Kidney epithelial cell (primary cell): ENCODE data around the gene SCN1B. TPM values are rescaled to one million over a fixed set of nuclear protein-coding genes. Genes with fewer than 3 reads are reported as not detected.
"Not testable (repeated sequence)": the region's sequence is repeated elsewhere in the genome, so short reads cannot be mapped to it uniquely, and the experiment has no call there.

Source experiments
- DNase-seq: peaks from one replicate; pipeline ENCODE4 v3.0.0-alpha.2; 2010; ENCODE audit warnings: low read depth
- H3K27me3 ChIP-seq: 2 replicates; pipeline ENCODE4 v1.6.0; 2011; ENCODE audit warnings: low read length; ENCODE audit not compliant: control insufficient read depth, insufficient read depth
- H3K36me3 ChIP-seq: 2 replicates; pipeline ENCODE4 v1.5.1; 2011; ENCODE audit warnings: low read length; ENCODE audit not compliant: control insufficient read depth, insufficient read depth
- H3K4me3 ChIP-seq: 2 replicates; pipeline ENCODE4 v1.5.1; 2011; ENCODE audit warnings: low read depth, mild to moderate bottlenecking, control low read depth, low read length
- CTCF ChIP-seq: IDR thresholded peaks from 2 replicates; pipeline ENCODE4 v1.5.1; 2011; ENCODE audit warnings: mild to moderate bottlenecking, moderate library complexity, low read length, control low read depth, inconsistent platforms; ENCODE audit not compliant: insufficient read depth, poor library complexity, severe bottlenecking
- total RNA-seq: library from RNA; depleted of rRNA; stranded (reverse); fragments of >200 nt; gene quantifications from 2 replicates; pipeline ENCODE4 v1.2.3, GENCODE V29; 2015

SCN1B gene
- total RNA-seq, 1 donor from 2014 or later = 1.8 TPM

DNA sequence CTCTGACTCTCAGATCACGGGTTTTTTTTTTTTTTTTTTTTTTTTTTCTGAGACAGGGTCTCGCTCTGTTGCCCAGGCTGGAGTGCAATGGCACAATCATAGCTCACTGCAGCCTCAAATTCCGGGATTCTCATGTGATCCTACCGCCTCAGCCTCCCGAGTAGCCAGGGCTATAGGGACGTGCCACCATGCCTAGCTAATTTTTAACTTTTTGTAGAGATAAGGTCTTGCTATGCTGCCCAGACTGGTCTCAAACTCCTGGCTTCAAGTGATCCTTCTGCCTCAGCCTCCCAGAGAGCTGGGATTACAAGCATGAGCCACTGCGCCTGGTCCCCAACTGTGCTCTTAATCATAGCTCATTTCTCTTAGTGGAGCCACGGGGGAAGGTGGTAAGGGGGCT, 34.7 kb upstream of the SCN1B start:
- no peak for TF ChIP-seq CTCF

GRCh38 chr19:34997071-34997617, 33.1 kb upstream of the SCN1B start:
- no peak for DNase-seq
- Histone ChIP-seq H3K36me3 (no peaks in the 10 kb centered on the region), H3K27me3 (no peaks in the 10 kb centered on the region), H3K4me3 (no peak overlapping the region)
- TF ChIP-seq CTCF = no peak

More for the DNA sequence above, 34.7 kb upstream of the SCN1B start:
- Histone ChIP-seq H3K27me3 (no peaks in the 10 kb centered on the region), H3K36me3 (no peaks in the 10 kb centered on the region), H3K4me3 (no peak overlapping the region)
- DNase-seq = no peak

- H3K4me3 ChIP-seq, DNase-seq, H3K36me3 ChIP-seq, H3K27me3 ChIP-seq: not testable (repeated sequence)
These were observed 32.0 kb upstream of the SCN1B start for GRCh38 chr19:34998224-34998623.

DNA sequence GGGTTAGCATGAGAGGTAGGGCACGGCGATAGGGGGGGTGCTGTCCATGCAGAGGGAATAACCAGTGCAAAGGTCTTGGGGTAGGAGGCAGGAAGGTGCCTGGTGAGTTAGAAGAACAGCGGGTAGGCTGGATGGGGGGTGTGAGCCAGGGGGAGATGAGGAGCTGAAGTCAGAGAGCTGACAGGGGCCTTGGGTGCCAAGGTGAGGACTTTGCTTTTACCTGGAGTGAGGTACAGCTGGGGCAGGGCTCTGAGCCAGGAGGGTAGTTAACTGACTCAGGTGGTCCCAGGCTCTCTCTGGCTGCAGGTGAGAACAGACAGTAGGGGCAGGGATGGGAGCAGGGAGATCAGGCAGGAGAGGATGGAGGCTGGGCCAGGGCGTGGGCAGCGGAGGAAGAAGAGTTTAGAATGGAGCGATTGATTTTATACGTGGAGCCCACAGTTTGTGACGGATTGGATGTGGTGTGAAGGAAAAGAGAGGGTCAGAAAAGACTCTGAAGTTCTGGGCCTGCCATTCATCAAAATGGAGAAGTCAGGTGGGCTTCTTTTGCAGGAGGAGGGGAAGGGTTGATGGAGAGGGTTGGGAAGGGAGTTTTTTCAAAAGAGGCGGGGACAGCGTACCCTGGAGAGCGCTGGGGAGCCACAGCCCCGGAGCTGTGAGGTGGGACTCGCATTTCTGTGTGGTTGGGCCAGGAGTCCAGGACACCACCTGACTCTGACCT, 31.3 kb upstream of the SCN1B start:
- no peak for DNase-seq
- H3K4me3 ChIP-seq = peak overlapping the region; percentile 91
- TF ChIP-seq CTCF = no peak
- H3K36me3 ChIP-seq = no peaks in the 10 kb centered on the region
- no peaks in the 10 kb centered on the region for H3K27me3 ChIP-seq

DNA sequence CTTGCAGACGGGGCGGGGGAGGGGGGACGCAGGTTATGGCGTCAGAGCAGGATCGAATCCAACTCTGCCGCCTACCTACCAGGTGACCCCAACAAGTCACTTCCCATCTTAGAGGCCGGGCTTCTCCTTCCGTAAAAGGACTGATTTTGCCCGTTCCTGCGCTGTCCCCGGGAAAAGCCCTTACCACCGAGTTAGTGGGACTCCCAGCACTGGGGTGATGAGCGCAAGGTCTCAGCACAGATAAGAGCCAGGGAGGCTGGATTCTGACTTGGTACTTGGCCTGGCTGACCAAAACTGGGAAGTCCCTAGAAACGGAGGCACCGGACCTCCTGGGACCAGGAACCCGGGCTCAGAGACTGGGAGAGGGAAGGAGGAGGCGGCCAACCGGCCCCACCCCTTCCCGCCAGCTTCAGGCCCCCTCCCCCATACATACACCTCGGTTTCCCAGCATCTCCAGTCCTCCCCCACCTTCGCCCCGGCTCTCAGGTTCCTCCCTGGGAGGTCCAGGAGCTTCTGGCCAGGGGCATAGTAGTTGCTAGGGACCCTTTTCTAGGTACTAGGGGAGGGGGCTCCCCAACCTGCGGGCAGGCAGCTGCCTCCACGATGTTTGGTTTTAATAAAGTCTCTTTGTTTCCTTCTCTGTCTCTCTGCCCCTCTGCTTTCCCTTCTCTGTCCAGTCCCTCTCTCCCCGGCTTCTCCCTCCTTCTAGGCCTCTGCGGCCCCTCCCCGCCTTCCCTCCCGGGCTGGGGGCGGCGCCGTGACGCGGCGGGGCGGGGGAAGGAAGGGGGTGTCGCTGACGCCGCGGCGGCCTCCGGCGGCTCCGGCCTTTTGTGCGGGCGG, 30.6 kb upstream of the SCN1B start, which contains the start of gene GRAMD1A:
Gene GRAMD1A, plus strand, starts transcription at position 826 of the 840 bp plus-strand sequence. CDS start 156 bp downstream, outside the sequence.
- peak within 1 kb of the TSS; percentile 91 for H3K4me3 ChIP-seq
- no peaks in the 10 kb centered on the region for H3K27me3 ChIP-seq
- H3K36me3 ChIP-seq = no peaks in the 10 kb centered on the region
- no peak for TF ChIP-seq CTCF
- peak; percentile 67 for DNase-seq

- Histone ChIP-seq H3K36me3 (no peaks in the 10 kb centered on the region), H3K27me3 (no peaks in the 10 kb centered on the region), H3K4me3 (peak overlapping the region; percentile 91)
- TF ChIP-seq CTCF = no peak
- DNase-seq = no peak
These were observed 30.0 kb upstream of the SCN1B start for GRCh38 chr19:35000338-35000646.
